IgD-negative memory B cell (primary cell): ENCODE data around the gene PCSK4. TPM values are rescaled to one million over a fixed set of nuclear protein-coding genes. Genes with fewer than 3 reads are reported as not detected.

Experiments used
- H3K27ac Mint-ChIP-seq, 3 donors: one replicate each; pipeline ENCODE4 v1.8.0; 2020 to 2022; ENCODE audit warnings: mild to moderate bottlenecking in 3 of 3, mixed read lengths in 3 of 3, moderate library complexity in 1 of 3
- H3K27me3 Mint-ChIP-seq: one replicate; pipeline ENCODE4 v1.8.0; 2021; ENCODE audit warnings: mixed read lengths
- H3K36me3 Mint-ChIP-seq: one replicate; pipeline ENCODE4 v1.8.0; 2020; ENCODE audit warnings: mild to moderate bottlenecking, mixed read lengths
- H3K4me1 Mint-ChIP-seq, 3 donors: one replicate each; pipeline ENCODE4 v1.8.0; 2020 to 2022; ENCODE audit warnings: mixed read lengths in 3 of 3, mild to moderate bottlenecking in 1 of 3
- H3K4me3 Mint-ChIP-seq, 4 donors: one replicate each; pipeline ENCODE4 v1.8.0; 2020 to 2022; ENCODE audit warnings: mild to moderate bottlenecking in 4 of 4, mixed read lengths in 4 of 4, moderate library complexity in 3 of 4
- H3K9me3 Mint-ChIP-seq, 3 donors: one replicate each; pipeline ENCODE4 v1.8.0; 2020 to 2021; ENCODE audit warnings: mixed read lengths in 3 of 3, mild to moderate bottlenecking in 1 of 3
- polyA plus RNA-seq: library from polyadenylated mRNA; unstranded; fragments of 300-500 nt; fragmentation: Illumina TruSeq; gene quantifications from one replicate; pipeline ENCODE4 v1.2.3, GENCODE V29; 2021

Gene PCSK4
- polyA plus RNA-seq, 1 donor from 2014 or later, result not detected

DNA sequence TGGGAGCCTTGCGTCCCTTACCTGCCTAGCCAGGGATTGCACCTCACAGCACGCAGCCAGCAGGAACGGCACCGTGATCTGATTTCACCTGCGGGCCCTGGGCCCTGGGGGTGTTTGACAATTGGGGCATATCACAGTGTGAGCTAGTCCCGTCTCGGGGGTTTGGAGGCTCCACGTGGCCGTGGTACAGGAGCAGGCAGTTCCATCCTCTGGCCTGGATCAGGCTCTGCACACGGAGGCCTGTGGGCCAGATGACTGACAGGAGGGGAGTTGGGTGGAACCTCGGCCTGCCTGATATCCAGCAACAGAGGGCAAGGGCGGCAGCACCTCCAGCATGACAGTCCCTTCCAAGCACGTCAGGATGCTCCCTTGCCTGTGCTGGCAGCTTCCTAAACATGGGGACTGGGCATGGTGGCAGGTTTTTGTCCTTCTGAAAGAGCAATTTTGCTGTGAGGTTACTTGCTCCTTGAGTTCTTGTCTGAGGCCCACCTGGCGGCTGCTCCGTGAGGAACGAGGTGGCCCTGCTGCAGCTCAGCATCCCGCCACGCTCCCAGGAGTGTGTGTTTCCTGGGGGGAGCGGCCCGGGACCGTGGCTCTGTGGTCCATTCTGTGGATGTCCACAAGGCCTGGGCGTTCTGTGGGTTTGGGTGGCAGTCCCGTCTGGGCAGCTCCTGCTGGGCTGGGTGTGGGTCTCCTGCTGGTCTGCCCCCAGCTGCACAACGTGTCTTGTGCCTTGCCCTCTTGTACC, 58.2 kb downstream of the PCSK4 start:
- Mint-ChIP-seq H3K27me3 (no peaks in the 10 kb centered on the region), H3K27ac (peak overlapping the region in 1 of 3 donors; percentile 35), H3K4me1 (no peaks in the 10 kb centered on the region), H3K9me3 (no peaks in the 10 kb centered on the region), H3K4me3 (peak overlapping the region in 1 of 4 donors; percentile 17), H3K36me3 (no peaks in the 10 kb centered on the region)

Other genes starting within 250 kb of the PCSK4 start
- gene ATP5F1D, start 248.6 kb downstream of the PCSK4 start, polyA plus RNA-seq, result 339 TPM
- gene MIDN, start 241.8 kb downstream of the PCSK4 start, polyA plus RNA-seq, result 4.8 TPM
- 377 TPM for gene CIRBP, start 221.0 kb downstream of the PCSK4 start, polyA plus RNA-seq
- 115 TPM for gene FAM174C, start 214.8 kb downstream of the PCSK4 start, polyA plus RNA-seq
- gene EFNA2, start 204.5 kb downstream of the PCSK4 start, polyA plus RNA-seq, result not detected
- gene NDUFS7, start 106.4 kb downstream of the PCSK4 start, polyA plus RNA-seq, result 233 TPM
- 14.3 TPM for gene GAMT, start 88.8 kb downstream of the PCSK4 start, polyA plus RNA-seq
- 7.2 TPM for gene DAZAP1, start 82.8 kb downstream of the PCSK4 start, polyA plus RNA-seq
- 3,226 TPM for gene RPS15, start 52.0 kb downstream of the PCSK4 start, polyA plus RNA-seq
- 0.16 TPM for gene APC2, start 40.2 kb downstream of the PCSK4 start, polyA plus RNA-seq
- 51.1 TPM for gene C19orf25, start 11.1 kb downstream of the PCSK4 start, polyA plus RNA-seq
- gene REEP6, start 831 bp upstream of the PCSK4 start, polyA plus RNA-seq, result 0.24 TPM
- gene ADAMTSL5, start 22.7 kb upstream of the PCSK4 start, polyA plus RNA-seq, result 0.21 TPM
- gene PLK5, start 33.7 kb upstream of the PCSK4 start, polyA plus RNA-seq, result not detected
- gene MEX3D, start 78.0 kb upstream of the PCSK4 start, polyA plus RNA-seq, result 0.13 TPM
- 16.4 TPM for gene MBD3, start 102.5 kb upstream of the PCSK4 start, polyA plus RNA-seq
- gene UQCR11, start 115.1 kb upstream of the PCSK4 start, polyA plus RNA-seq, result 487 TPM
- 28.6 TPM for gene TCF3, start 162.3 kb upstream of the PCSK4 start, polyA plus RNA-seq